Chondrocyte (in vitro differentiated cells): Measurements from ENCODE around the gene TRAF3. TPM values are rescaled to one million over a fixed set of nuclear protein-coding genes. Genes with fewer than 3 reads are reported as not detected.
"Not testable (repeated sequence)": the region's sequence is repeated elsewhere in the genome, so short reads cannot be mapped to it uniquely, and the experiment has no call there.

Experiments used
- DNase-seq: peaks from one replicate; pipeline ENCODE4 v3.0.0; 2021; ENCODE audit warnings: mixed read lengths, low spot score
- H3K27ac Mint-ChIP-seq: one replicate; pipeline ENCODE4 v1.8.0; 2021; ENCODE audit warnings: mild to moderate bottlenecking, moderate library complexity, mixed read lengths; ENCODE audit not compliant: unreplicated experiment
- H3K27me3 Mint-ChIP-seq: 2 replicates; pipeline ENCODE4 v1.8.0; 2021; ENCODE audit warnings: low read depth, mixed read lengths
- H3K36me3 Mint-ChIP-seq: 2 replicates; pipeline ENCODE4 v1.8.0; 2021; ENCODE audit warnings: low read depth, mixed read lengths
- H3K4me1 Mint-ChIP-seq: 2 replicates; pipeline ENCODE4 v1.8.0; 2021; ENCODE audit warnings: low read depth, mild to moderate bottlenecking, mixed read lengths
- H3K4me3 Mint-ChIP-seq: one replicate; pipeline ENCODE4 v1.8.0; 2021; ENCODE audit warnings: mild to moderate bottlenecking, moderate library complexity, mixed read lengths; ENCODE audit not compliant: unreplicated experiment
- H3K9me3 Mint-ChIP-seq: 2 replicates; pipeline ENCODE4 v1.8.0; 2021; ENCODE audit warnings: low read depth, mixed read lengths
- total RNA-seq: library from RNA; stranded (reverse); gene quantifications from 3 replicates; pipeline ENCODE4 v1.2.1, GENCODE V29; 2021
- TF ChIP-seq, protein P1 (sequence below): fragments of 200-600 bp; sonication (generic); IDR thresholded peaks from 2 replicates; pipeline ENCODE4 v1.5.0; 2021; ENCODE audit warnings: antibody characterized with exemption, mild to moderate bottlenecking, moderate library complexity

The TRAF3 gene
- total RNA-seq, 1 donor from 2014 or later, result 20.1 TPM

DNA sequence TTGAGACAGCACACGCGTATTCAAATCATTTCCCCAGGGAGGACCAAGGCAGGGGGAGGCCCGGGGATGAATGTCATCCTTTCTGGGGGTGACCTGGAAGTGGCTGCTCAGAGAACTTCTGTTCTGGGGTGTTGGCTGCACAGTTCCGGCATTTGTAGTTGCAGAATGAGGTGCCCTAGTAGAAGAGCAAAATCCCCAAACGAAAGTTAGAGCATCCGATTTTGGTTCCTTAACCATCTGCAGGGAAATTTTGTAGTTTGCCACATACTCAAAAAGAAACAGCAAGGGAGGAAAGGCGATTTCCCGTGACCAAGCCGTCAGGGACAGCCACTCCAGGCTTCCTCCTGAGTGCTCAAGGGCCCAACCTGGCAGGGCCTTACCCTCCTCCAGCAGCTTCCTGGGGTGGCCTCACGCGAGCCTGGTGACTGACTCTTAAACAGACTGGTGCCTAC, 13.0 kb upstream of the TRAF3 start:
- Mint-ChIP-seq H3K9me3 (no peaks in the 10 kb centered on the region), H3K4me1 (no peaks in the 10 kb centered on the region), H3K36me3 (no peaks in the 10 kb centered on the region)

DNA sequence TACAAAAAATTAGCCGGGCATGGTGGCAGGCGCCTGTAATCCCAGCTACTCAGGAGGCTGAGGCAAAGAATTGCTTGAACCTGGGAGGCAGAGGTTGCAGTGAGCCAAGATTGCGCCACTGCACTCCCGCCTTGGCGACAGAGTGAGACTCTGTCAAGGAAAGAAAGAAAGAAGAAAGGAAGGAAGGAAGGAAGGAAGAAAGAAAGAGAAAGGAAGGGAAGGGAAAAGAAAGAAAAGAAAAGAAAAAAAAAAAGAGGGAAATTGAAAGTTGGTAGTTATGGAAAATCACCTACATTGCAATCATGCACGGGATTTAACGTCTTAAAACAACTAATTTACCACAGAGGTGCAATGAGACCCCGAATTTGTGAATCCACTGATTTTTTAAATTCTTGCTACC, 11.5 kb upstream of the TRAF3 start:
- H3K36me3 Mint-ChIP-seq, H3K9me3 Mint-ChIP-seq, H3K27ac Mint-ChIP-seq, DNase-seq, H3K4me3 Mint-ChIP-seq, H3K27me3 Mint-ChIP-seq, H3K4me1 Mint-ChIP-seq: not testable (repeated sequence)

More for the DNA sequence above, 13.0 kb upstream of the TRAF3 start:
- no peak overlapping the region for H3K27ac Mint-ChIP-seq
- TF ChIP-seq, protein P1, sequence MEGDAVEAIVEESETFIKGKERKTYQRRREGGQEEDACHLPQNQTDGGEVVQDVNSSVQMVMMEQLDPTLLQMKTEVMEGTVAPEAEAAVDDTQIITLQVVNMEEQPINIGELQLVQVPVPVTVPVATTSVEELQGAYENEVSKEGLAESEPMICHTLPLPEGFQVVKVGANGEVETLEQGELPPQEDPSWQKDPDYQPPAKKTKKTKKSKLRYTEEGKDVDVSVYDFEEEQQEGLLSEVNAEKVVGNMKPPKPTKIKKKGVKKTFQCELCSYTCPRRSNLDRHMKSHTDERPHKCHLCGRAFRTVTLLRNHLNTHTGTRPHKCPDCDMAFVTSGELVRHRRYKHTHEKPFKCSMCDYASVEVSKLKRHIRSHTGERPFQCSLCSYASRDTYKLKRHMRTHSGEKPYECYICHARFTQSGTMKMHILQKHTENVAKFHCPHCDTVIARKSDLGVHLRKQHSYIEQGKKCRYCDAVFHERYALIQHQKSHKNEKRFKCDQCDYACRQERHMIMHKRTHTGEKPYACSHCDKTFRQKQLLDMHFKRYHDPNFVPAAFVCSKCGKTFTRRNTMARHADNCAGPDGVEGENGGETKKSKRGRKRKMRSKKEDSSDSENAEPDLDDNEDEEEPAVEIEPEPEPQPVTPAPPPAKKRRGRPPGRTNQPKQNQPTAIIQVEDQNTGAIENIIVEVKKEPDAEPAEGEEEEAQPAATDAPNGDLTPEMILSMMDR, result no peak
- no peak for DNase-seq
- H3K4me3 Mint-ChIP-seq, result no peak overlapping the region
- H3K27me3 Mint-ChIP-seq, result peaks cover 3% of the 10 kb centered on the region

DNA sequence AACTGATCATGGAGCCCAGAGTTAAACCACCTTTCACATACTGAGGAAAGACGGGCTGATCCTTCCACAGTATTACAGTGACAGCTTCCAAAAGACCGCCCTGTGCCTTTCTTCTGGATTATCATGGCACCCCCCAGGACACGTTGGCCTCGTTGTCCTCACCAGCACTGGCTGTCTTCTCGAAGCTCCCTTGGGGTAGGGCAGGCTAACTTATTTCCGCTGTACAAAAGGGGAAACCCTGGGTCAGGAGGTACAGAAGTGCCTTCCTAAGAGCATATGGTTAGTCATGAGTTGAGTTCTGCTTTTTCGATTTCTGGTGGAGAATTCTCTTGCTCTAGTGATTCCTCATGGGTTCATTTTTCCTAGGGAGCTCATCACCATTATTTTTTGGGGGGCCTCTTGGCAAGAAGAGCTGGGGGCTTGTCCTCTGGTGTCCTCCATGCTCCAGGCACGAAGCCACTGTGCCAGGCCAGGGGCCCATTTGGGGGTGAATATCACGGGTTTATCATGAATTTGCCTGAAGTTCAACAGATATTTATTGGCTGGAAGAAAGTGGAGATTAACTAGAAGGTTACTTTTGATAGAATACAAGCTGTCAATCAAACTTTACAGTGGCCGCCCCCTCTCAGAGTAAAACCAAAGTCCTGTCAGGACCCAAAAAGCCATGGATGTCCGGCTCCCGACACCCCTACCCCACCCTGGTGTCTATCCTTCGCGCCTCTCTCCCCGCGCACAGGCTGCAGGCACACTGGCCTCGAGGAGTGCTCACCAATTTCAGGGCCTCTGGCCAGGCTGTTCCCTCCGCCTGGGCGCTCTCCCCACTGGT, 8.8 kb upstream of the TRAF3 start:
- Mint-ChIP-seq H3K4me1 (no peaks in the 10 kb centered on the region), H3K4me3 (no peak overlapping the region), H3K36me3 (no peaks in the 10 kb centered on the region), H3K27ac (no peak overlapping the region), H3K27me3 (no peaks in the 10 kb centered on the region), H3K9me3 (no peaks in the 10 kb centered on the region)
- DNase-seq, result no peak
- TF ChIP-seq, protein P1, result no peak

DNA sequence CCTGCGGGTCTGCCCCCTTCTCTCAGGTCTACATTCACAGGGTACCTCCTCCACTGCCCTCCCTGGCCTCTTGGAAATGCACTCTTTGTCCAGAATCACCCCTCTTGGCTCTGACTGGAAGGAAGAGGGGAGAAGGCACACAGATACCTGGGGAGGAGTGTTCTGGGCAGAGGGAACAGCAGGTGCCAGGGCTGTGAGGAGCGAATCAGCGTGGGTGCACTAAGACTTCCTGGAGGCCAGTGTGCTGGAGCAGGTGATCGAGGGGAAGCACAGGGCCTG, 8.3 kb upstream of the TRAF3 start:
- no peak overlapping the region for H3K27ac Mint-ChIP-seq
- H3K36me3 Mint-ChIP-seq, result no peaks in the 10 kb centered on the region
- no peaks in the 10 kb centered on the region for H3K9me3 Mint-ChIP-seq
- H3K4me3 Mint-ChIP-seq, result no peak overlapping the region
- TF ChIP-seq, protein P1, result no peak
- no peaks in the 10 kb centered on the region for H3K4me1 Mint-ChIP-seq
- DNase-seq, result no peak
- no peaks in the 10 kb centered on the region for H3K27me3 Mint-ChIP-seq

DNA sequence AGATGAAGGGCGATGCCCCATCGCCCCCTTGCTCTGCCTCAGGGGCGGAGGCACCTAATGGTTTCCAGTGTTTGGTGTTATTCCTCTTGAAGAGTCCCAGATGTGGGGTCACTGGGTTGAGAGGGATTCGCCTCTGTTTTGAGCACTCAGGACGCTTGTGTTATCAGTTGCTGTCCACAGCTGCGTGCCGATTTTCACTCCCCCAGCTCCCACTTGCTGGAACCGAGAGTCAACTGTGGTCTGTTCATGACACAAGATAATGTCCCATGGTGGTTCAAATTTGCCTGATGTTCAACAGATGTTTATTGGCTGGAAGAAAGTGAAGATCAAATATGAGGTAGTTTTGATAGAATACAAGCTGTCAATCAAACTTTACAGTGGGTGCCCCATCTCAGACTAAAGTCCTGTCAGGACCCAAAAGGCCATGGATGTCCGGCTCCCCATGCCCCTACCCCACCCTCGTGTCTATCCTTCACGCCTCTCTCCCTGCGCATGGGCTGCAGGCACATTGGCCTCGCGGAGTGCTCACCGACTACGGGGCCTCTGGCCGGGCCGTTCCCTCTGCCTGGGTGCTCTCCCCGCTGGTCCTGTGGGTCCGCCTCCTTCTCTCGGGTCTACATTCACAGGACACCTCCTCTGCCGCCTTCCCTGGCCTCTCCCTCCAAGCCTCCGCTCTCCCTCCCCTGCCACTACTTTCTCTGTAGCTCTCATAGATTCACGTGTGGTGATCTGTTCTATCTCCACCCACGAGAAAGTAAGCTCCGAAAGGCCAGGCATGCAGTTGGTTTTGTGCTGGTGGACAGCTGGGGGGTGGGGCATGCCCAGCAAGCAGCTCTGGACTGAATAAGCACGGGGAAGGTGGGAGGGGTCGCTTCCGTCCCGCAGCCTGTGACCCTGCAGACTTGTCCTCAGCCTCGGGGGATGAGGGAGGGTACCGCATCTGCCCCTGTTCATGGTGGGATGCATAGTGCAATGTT, 6.8 kb upstream of the TRAF3 start:
- Mint-ChIP-seq H3K4me3 (no peak overlapping the region), H3K27me3 (no peaks in the 10 kb centered on the region), H3K36me3 (no peaks in the 10 kb centered on the region), H3K9me3 (no peaks in the 10 kb centered on the region), H3K4me1 (peaks cover 7% of the 10 kb centered on the region), H3K27ac (no peak overlapping the region)
- DNase-seq, result peak; percentile 86
- TF ChIP-seq, protein P1, result no peak
